SK-N-SH (cell line): ENCODE data around the gene RNF11. TPM values are rescaled to one million over a fixed set of nuclear protein-coding genes. Genes with fewer than 3 reads are reported as not detected.
A peak's percentile ranks its signal among the peaks of the same experiment; 100 is the strongest.

ENCODE experiments used
- CTCF ChIA-PET: fragments of 300-600, 350-600 bp; formaldehyde crosslinking; extraction: SDS; loops from one replicate; lab custom pipeline; 2021; lab: Yijun Ruan, JAX
- POLR2A ChIA-PET: fragments of 350-600 bp; sonication (Branson Sonifier 250); formaldehyde crosslinking; extraction: SDS; loops from one replicate; lab custom pipeline; 2020; ENCODE audit warnings: antibody characterized with exemption, inconsistent platforms; lab: Yijun Ruan, JAX
- DNase-seq: peaks from one replicate; pipeline ENCODE4 v3.0.0; 2012
- H2AFZ ChIP-seq: fragments of 200-600 bp; sonication (generic); 2 replicates; pipeline ENCODE4 v1.8.1; 2016; ENCODE audit warnings: antibody characterized with exemption, mild to moderate bottlenecking, low read depth
- H3F3A ChIP-seq: fragments of 200-600 bp; sonication (generic); replicated peaks from 2 replicates; pipeline ENCODE3; 2016; ENCODE audit warnings: antibody characterized with exemption, mild to moderate bottlenecking; ENCODE audit not compliant: insufficient read depth
- H3K27ac ChIP-seq, 2 experiments: fragments of 200-500 bp in 1 of 2; fragments of 200-600 bp in 1 of 2; sonication (Bioruptor generic) in 1 of 2; sonication (generic), shearing (Covaris generic) in 1 of 2; 2 replicates each; pipeline versions ENCODE4 v1.5.1 to v1.6.1; 2014 to 2016; ENCODE audit warnings: low read depth in 2 of 2, inconsistent platforms in 1 of 2, low read length in 1 of 2, mild to moderate bottlenecking in 1 of 2, mixed read lengths in 1 of 2
- H3K27me3 ChIP-seq: fragments of 200-600 bp; sonication (generic), shearing (Covaris generic); 2 replicates; pipeline ENCODE4 v1.6.1; 2016; ENCODE audit warnings: mixed run types; ENCODE audit not compliant: insufficient read depth
- H3K36me3 ChIP-seq, 2 experiments: fragments of 200-500 bp in 1 of 2; fragments of 200-600 bp in 1 of 2; sonication (Bioruptor generic) in 1 of 2; sonication (generic) in 1 of 2; replicated peaks in 1 of 2; 2 replicates each; pipeline versions ENCODE3 to v1.5.1; 2014 to 2016; ENCODE audit warnings: low read length in 1 of 2, mild to moderate bottlenecking in 1 of 2; ENCODE audit not compliant: insufficient read depth in 2 of 2, control insufficient read depth in 1 of 2
- H3K4me1 ChIP-seq, 2 experiments: fragments of 200-500 bp in 1 of 2; fragments of 200-600 bp in 1 of 2; sonication (Bioruptor generic) in 1 of 2; sonication (generic), shearing (Covaris generic) in 1 of 2; 2 replicates each; pipeline versions ENCODE4 v1.5.1 to v1.6.1; 2014 to 2016; ENCODE audit warnings: low read depth in 1 of 2, low read length in 1 of 2, mixed run types in 1 of 2; ENCODE audit not compliant: insufficient read depth in 2 of 2, control insufficient read depth in 1 of 2
- H3K4me2 ChIP-seq: fragments of 200-600 bp; sonication (generic), shearing (Covaris generic); 2 replicates; pipeline ENCODE4 v1.6.1; 2017; ENCODE audit warnings: mixed run types
- H3K4me3 ChIP-seq, 2 experiments: fragments of 200-500 bp in 1 of 2; fragments of 200-600 bp in 1 of 2; sonication (Bioruptor generic) in 1 of 2; sonication (generic), shearing (Covaris generic) in 1 of 2; 2 replicates each; pipeline versions ENCODE4 v1.5.1 to v1.8.1; 2014 to 2016; ENCODE audit warnings: low read depth in 2 of 2, inconsistent platforms in 1 of 2, low read length in 1 of 2, mild to moderate bottlenecking in 1 of 2, mixed read lengths in 1 of 2, moderate library complexity in 1 of 2
- H3K79me2 ChIP-seq: fragments of 200-600 bp; sonication (generic); 2 replicates; pipeline ENCODE4 v1.8.1; 2017; ENCODE audit warnings: mild to moderate bottlenecking; ENCODE audit not compliant: insufficient read depth
- H3K9ac ChIP-seq: fragments of 200-600 bp; sonication (generic); 2 replicates; pipeline ENCODE4 v1.6.1; 2017; ENCODE audit warnings: mixed run types
- H3K9me2 ChIP-seq: fragments of 200-600 bp; sonication (generic); 2 replicates; pipeline ENCODE4 v1.6.1; 2017; ENCODE audit warnings: mixed run types
- H3K9me3 ChIP-seq: fragments of 200-600 bp; sonication (generic); 2 replicates; pipeline ENCODE4 v1.6.1; 2017; ENCODE audit warnings: mixed run types, mild to moderate bottlenecking, moderate library complexity
- H4K20me1 ChIP-seq: fragments of 200-600 bp; sonication (generic); 2 replicates; pipeline ENCODE4 v1.6.1; 2017; ENCODE audit warnings: mild to moderate bottlenecking, mixed run types; ENCODE audit not compliant: insufficient read depth
- ELF1 ChIP-seq: IDR thresholded peaks from 2 replicates; pipeline ENCODE4 v1.4.0; 2012
- EP300 ChIP-seq, 2 experiments: IDR thresholded peaks; 2 replicates each; pipeline versions ENCODE4 v1.4.0 to v1.6.1; 2012; ENCODE audit warnings: borderline replicate concordance in 1 of 2, low read depth in 1 of 2, low read length in 1 of 2
- EZH2phosphoT487 ChIP-seq: fragments of 200-600 bp; sonication (generic); IDR thresholded peaks from 2 replicates; pipeline ENCODE4 v1.6.1; 2017; ENCODE audit warnings: low read depth, mixed run types, mild to moderate bottlenecking, antibody characterized with exemption, moderate library complexity, borderline replicate concordance
- FOXJ3 ChIP-seq: sonication (generic); formaldehyde crosslinking; IDR thresholded peaks from 2 replicates; pipeline ENCODE4 v1.5.1; 2020; ENCODE audit warnings: mild to moderate bottlenecking, missing genetic modification reagents
- FOXM1 ChIP-seq: IDR thresholded peaks from 2 replicates; pipeline ENCODE4 v1.4.0; 2012; ENCODE audit warnings: low read depth, mild to moderate bottlenecking
- IRF3 ChIP-seq: fragments of 150-350 bp; IDR thresholded peaks from 2 replicates; pipeline ENCODE4 v1.6.1; 2016; ENCODE audit warnings: mild to moderate bottlenecking, low read depth, low read length
- MAX ChIP-seq: IDR thresholded peaks from 2 replicates; pipeline ENCODE4 v1.4.0; 2012; ENCODE audit warnings: low read depth
- NFIC ChIP-seq: IDR thresholded peaks from 2 replicates; pipeline ENCODE4 v1.4.0; 2012; ENCODE audit warnings: borderline replicate concordance
- POLR2AphosphoS5 ChIP-seq: IDR thresholded peaks from 2 replicates; pipeline ENCODE4 v1.6.1; 2012; ENCODE audit warnings: low read depth, low read length
- RAD21 ChIP-seq: IDR thresholded peaks from 2 replicates; pipeline ENCODE4 v1.6.1; 2012; ENCODE audit warnings: mild to moderate bottlenecking, low read length
- RCOR1 ChIP-seq: fragments of 150-350 bp; IDR thresholded peaks from 2 replicates; pipeline ENCODE4 v1.6.1; 2017; ENCODE audit warnings: antibody characterized with exemption, low read length
- RXRA ChIP-seq: IDR thresholded peaks from 2 replicates; pipeline ENCODE4 v1.4.0; 2012; ENCODE audit warnings: low read depth, mild to moderate bottlenecking, borderline replicate concordance
- TAF1 ChIP-seq: IDR thresholded peaks from 2 replicates; pipeline ENCODE4 v1.6.1; 2012; ENCODE audit warnings: low read depth, mild to moderate bottlenecking, low read length, moderate library complexity, borderline replicate concordance
- TCF12 ChIP-seq: IDR thresholded peaks from 2 replicates; pipeline ENCODE4 v1.4.0; 2012
- TEAD4 ChIP-seq: IDR thresholded peaks from 2 replicates; pipeline ENCODE4 v1.4.0; 2012; ENCODE audit warnings: mild to moderate bottlenecking, borderline replicate concordance; ENCODE audit not compliant: insufficient read depth
- USF1 ChIP-seq: IDR thresholded peaks from 2 replicates; pipeline ENCODE4 v1.4.0; 2012; ENCODE audit warnings: low read depth, borderline replicate concordance
- YY1 ChIP-seq: IDR thresholded peaks from 2 replicates; pipeline ENCODE4 v1.4.0; 2012; ENCODE audit warnings: low read depth, mild to moderate bottlenecking
- ZBTB33 ChIP-seq: IDR thresholded peaks from 2 replicates; pipeline ENCODE4 v1.4.0; 2012; ENCODE audit warnings: low read depth, borderline replicate concordance
- WGBS: methylation state at CpG from one replicate; pipeline ENCODE4 v1.1.6; 2017; ENCODE audit warnings: low lambda C conversion rate; 5-methylcytosine and 5-hydroxymethylcytosine counted together
- polyA plus RNA-seq, 3 experiments: library from polyadenylated mRNA; depleted of rRNA; stranded (reverse); fragments of >200 nt; gene quantifications; 2 replicates each; pipeline ENCODE4 v1.2.3, GENCODE V29; 2012
- TF ChIP-seq, protein P1 (sequence below): IDR thresholded peaks from 2 replicates; pipeline ENCODE4; 2012

The RNF11 gene
- polyA plus RNA-seq, 1 of the 3 experiments (the other 2 are of a cell fraction) = 62.5 TPM

GRCh38 chr1:51313961-51314777 is 78.1 kb downstream of the RNF11 start:
- H3K9me3 ChIP-seq = no peaks in the 10 kb centered on the region
- ChIA-PET CTCF (interaction anchor here (1.5 to 2.9 kb wide), 3 partner anchors 17 to 19 kb away, joined by 4 to 11 read pairs (median 9); no protein-coding TSS in a partner anchor), POLR2A (no interaction called here)
- H3K4me1 ChIP-seq = peaks cover 0 to 10% of the 10 kb centered on the region in 2 experiments; a peak in 3 of 4 replicates
- no peak for DNase-seq
- no peaks in the 10 kb centered on the region for H3K9me2 ChIP-seq
- no peaks in the 10 kb centered on the region for H4K20me1 ChIP-seq
- no peaks in the 10 kb centered on the region for H3K27me3 ChIP-seq
- H3K4me3 ChIP-seq = no peak overlapping the region
- TF ChIP-seq TCF12 = no peak
- TF ChIP-seq USF1 = peak; percentile 63; the same call in 1 of the 2 replicates
- 0 out of 2 replicates have a peak overlapping the region, but pooled peaks have one; percentile 8 for H3K4me2 ChIP-seq
- peak overlapping the region; percentile 90 for H2AFZ ChIP-seq
- 75% methylated on average over 9 of the region's 12 CpGs for WGBS
- H3K36me3 ChIP-seq = no peaks in the 10 kb centered on the region
- peaks cover 5% of the 10 kb centered on the region for H3F3A ChIP-seq
- H3K9ac ChIP-seq = peak overlapping the region; percentile 7; the same call in 1 of the 2 replicates
- peak overlapping the region in 1 of 2 experiments; percentile 69; a peak in 2 of 4 replicates for H3K27ac ChIP-seq
- H3K79me2 ChIP-seq = no peaks in the 10 kb centered on the region

DNA sequence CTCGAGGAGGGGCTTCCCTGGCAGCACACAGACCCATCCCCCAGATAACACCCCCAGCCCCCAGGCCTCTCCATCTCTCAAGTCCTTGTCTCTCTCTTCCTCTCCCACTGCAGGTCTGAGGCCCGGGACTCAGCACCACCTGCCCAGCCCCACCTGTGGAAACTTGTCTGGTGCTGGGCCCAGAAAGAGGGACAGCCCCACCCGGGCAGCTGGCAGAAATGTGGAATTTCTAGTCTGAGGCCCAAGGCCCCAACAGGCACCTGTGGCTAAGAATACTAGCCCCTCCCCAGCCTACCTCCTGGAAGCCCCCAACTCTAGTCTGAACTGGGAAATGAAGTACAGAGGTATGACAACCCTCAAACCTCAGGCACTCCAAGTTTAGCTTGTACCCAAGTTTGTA is 78.9 kb downstream of the RNF11 start:
- Histone ChIP-seq H3K27ac (no peak overlapping the region), H3K9ac (no peak overlapping the region), H3K4me2 (no peak overlapping the region), H3K9me3 (no peaks in the 10 kb centered on the region), H2AFZ (no peak overlapping the region), H4K20me1 (no peaks in the 10 kb centered on the region), H3K27me3 (no peaks in the 10 kb centered on the region), H3K4me3 (no peak overlapping the region), H3K9me2 (no peaks in the 10 kb centered on the region), H3K4me1 (peaks cover 0 to 10% of the 10 kb centered on the region in 2 experiments; a peak in 3 of 4 replicates), H3F3A (peaks cover 6% of the 10 kb centered on the region), H3K36me3 (no peaks in the 10 kb centered on the region), H3K79me2 (no peaks in the 10 kb centered on the region)
- ChIA-PET POLR2A (no interaction called here), CTCF (interaction anchor here (1.1 to 1.7 kb wide), 3 partner anchors 17 to 20 kb away, joined by 3 to 9 read pairs (median 4); no protein-coding TSS in a partner anchor)
- TF ChIP-seq IRF3 (no peak), RCOR1 (no peak), RXRA (no peak), EZH2phosphoT487 (no peak), NFIC (no peak), YY1 (no peak), ZBTB33 (no peak), FOXM1 (no peak), RAD21 (no peak), USF1 (no peak), FOXJ3 (CRISPR knock-in tag) (no peak), MAX (no peak), EP300 (IDR thresholded peaks at IDR 0.05; ENCODE audit: borderline replicate concordance in 1 of 2, low read depth in 1 of 2, low read length in 1 of 2) (no peak), ELF1 (no peak), POLR2AphosphoS5 (no peak), TAF1 (no peak), TEAD4 (no peak)
- TF ChIP-seq, protein P1, sequence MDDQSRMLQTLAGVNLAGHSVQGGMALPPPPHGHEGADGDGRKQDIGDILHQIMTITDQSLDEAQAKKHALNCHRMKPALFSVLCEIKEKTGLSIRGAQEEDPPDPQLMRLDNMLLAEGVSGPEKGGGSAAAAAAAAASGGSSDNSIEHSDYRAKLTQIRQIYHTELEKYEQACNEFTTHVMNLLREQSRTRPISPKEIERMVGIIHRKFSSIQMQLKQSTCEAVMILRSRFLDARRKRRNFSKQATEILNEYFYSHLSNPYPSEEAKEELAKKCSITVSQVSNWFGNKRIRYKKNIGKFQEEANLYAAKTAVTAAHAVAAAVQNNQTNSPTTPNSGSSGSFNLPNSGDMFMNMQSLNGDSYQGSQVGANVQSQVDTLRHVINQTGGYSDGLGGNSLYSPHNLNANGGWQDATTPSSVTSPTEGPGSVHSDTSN = no peak
- no peak for DNase-seq
- WGBS = 72% methylated on average over 3 of the region's 3 CpGs
